HUES64 (cell line): ENCODE measurements around the gene IFNG-AS1.

Experiments used
- H3K27ac ChIP-seq: 2 replicates; pipeline ENCODE4 v1.7.0; 2013; ENCODE audit warnings: low read depth, low read length, inconsistent platforms
- H3K27me3 ChIP-seq: 2 replicates; pipeline ENCODE4 v1.6.1; 2013; ENCODE audit warnings: mild to moderate bottlenecking, low read length; ENCODE audit not compliant: insufficient read depth
- H3K36me3 ChIP-seq: 2 replicates; pipeline ENCODE4 v1.6.1; 2013; ENCODE audit warnings: mild to moderate bottlenecking, low read length; ENCODE audit not compliant: insufficient read depth
- H3K4me1 ChIP-seq: 2 replicates; pipeline ENCODE4 v1.6.1; 2013; ENCODE audit warnings: mild to moderate bottlenecking, low read length, moderate library complexity; ENCODE audit not compliant: insufficient read depth
- H3K4me3 ChIP-seq: 2 replicates; pipeline ENCODE4 v1.5.1; 2013; ENCODE audit warnings: mild to moderate bottlenecking, low read length, moderate library complexity
- H3K9ac ChIP-seq: 2 replicates; pipeline ENCODE4 v1.6.1; 2013; ENCODE audit warnings: mild to moderate bottlenecking, low read depth, low read length
- H3K9me3 ChIP-seq: 2 replicates; pipeline ENCODE4 v1.6.1; 2013; ENCODE audit warnings: low read depth, low read length; ENCODE audit not compliant: insufficient read depth
- WGBS: fragments of 150-250, 120-280 bp; methylation state at CpG from one replicate; pipeline ENCODE4 v1.1.7; 2013; ENCODE audit warnings: missing lambda C conversion rate; 5-methylcytosine and 5-hydroxymethylcytosine counted together

Gene IFNG-AS1

GRCh38 chr12:68013181-68013580 lies 23.9 kb downstream of the IFNG-AS1 start:
- 86% methylated on average over 1 of the region's 1 CpG for WGBS
- no peak overlapping the region for H3K27ac ChIP-seq
- no peaks in the 10 kb centered on the region for H3K27me3 ChIP-seq
- no peak overlapping the region for H3K9ac ChIP-seq
- H3K9me3 ChIP-seq: no peaks in the 10 kb centered on the region
- no peak overlapping the region for H3K4me3 ChIP-seq
- H3K36me3 ChIP-seq: no peaks in the 10 kb centered on the region
- H3K4me1 ChIP-seq: peaks cover 5% of the 10 kb centered on the region; the same call in 1 of the 2 replicates

GRCh38 chr12:68016136-68016535 lies 26.9 kb downstream of the IFNG-AS1 start:
- WGBS: 93% methylated on average over 4 of the region's 4 CpGs
- H3K27ac ChIP-seq: no peak overlapping the region
- H3K36me3 ChIP-seq: no peaks in the 10 kb centered on the region
- peaks cover 5% of the 10 kb centered on the region; the same call in 1 of the 2 replicates for H3K4me1 ChIP-seq
- no peak overlapping the region for H3K9ac ChIP-seq
- no peaks in the 10 kb centered on the region for H3K9me3 ChIP-seq
- no peak overlapping the region for H3K4me3 ChIP-seq
- H3K27me3 ChIP-seq: no peaks in the 10 kb centered on the region

GRCh38 chr12:68018315-68018714 lies 29.1 kb downstream of the IFNG-AS1 start:
- H3K9me3 ChIP-seq: no peaks in the 10 kb centered on the region
- no peak overlapping the region for H3K9ac ChIP-seq
- no peak overlapping the region for H3K27ac ChIP-seq
- H3K36me3 ChIP-seq: no peaks in the 10 kb centered on the region
- no peaks in the 10 kb centered on the region for H3K4me1 ChIP-seq
- no peak overlapping the region for H3K4me3 ChIP-seq
- H3K27me3 ChIP-seq: no peaks in the 10 kb centered on the region

- H3K9me3 ChIP-seq: no peaks in the 10 kb centered on the region
- WGBS: 88% methylated on average over 6 of the region's 6 CpGs
- H3K27ac ChIP-seq: no peak overlapping the region
- no peak overlapping the region for H3K4me3 ChIP-seq
- no peak overlapping the region for H3K9ac ChIP-seq
- no peaks in the 10 kb centered on the region for H3K36me3 ChIP-seq
- H3K4me1 ChIP-seq: no peaks in the 10 kb centered on the region
- no peaks in the 10 kb centered on the region for H3K27me3 ChIP-seq
These were observed 30.8 kb downstream of the IFNG-AS1 start for GRCh38 chr12:68020049-68020448.

- Histone ChIP-seq H3K36me3 (no peaks in the 10 kb centered on the region), H3K9ac (no peak overlapping the region), H3K9me3 (no peaks in the 10 kb centered on the region), H3K4me3 (no peak overlapping the region), H3K27me3 (no peaks in the 10 kb centered on the region), H3K27ac (no peak overlapping the region), H3K4me1 (no peaks in the 10 kb centered on the region)
- 73% methylated on average over 4 of the region's 5 CpGs for WGBS
These were observed 31.5 kb downstream of the IFNG-AS1 start for GRCh38 chr12:68020699-68021098.

- Histone ChIP-seq H3K27ac (no peak overlapping the region), H3K27me3 (no peaks in the 10 kb centered on the region), H3K4me3 (no peak overlapping the region), H3K9me3 (no peaks in the 10 kb centered on the region), H3K36me3 (no peaks in the 10 kb centered on the region), H3K4me1 (no peaks in the 10 kb centered on the region), H3K9ac (no peak overlapping the region)
- 94% methylated on average over 5 of the region's 7 CpGs for WGBS
These were observed 39.4 kb downstream of the IFNG-AS1 start for GRCh38 chr12:68028647-68029046.

- Histone ChIP-seq H3K36me3 (no peaks in the 10 kb centered on the region), H3K9me3 (no peaks in the 10 kb centered on the region), H3K4me3 (no peak overlapping the region), H3K9ac (no peak overlapping the region), H3K4me1 (no peaks in the 10 kb centered on the region), H3K27ac (no peak overlapping the region), H3K27me3 (no peaks in the 10 kb centered on the region)
- WGBS: no CpG with 5 or more reads among the region's 1 CpG
These were observed 41.0 kb downstream of the IFNG-AS1 start for GRCh38 chr12:68030248-68030647.

GRCh38 chr12:68031174-68031573 lies 41.9 kb downstream of the IFNG-AS1 start:
- Histone ChIP-seq H3K4me1 (no peaks in the 10 kb centered on the region), H3K27me3 (no peaks in the 10 kb centered on the region), H3K9me3 (no peaks in the 10 kb centered on the region), H3K9ac (no peak overlapping the region), H3K4me3 (no peak overlapping the region), H3K27ac (no peak overlapping the region), H3K36me3 (no peaks in the 10 kb centered on the region)
- WGBS: 90% methylated on average over 3 of the region's 3 CpGs

- no peak overlapping the region for H3K4me3 ChIP-seq
- H3K27ac ChIP-seq: no peak overlapping the region
- H3K9ac ChIP-seq: no peak overlapping the region
- H3K27me3 ChIP-seq: no peaks in the 10 kb centered on the region
- H3K9me3 ChIP-seq: no peaks in the 10 kb centered on the region
- 83% methylated on average over 9 of the region's 9 CpGs for WGBS
- H3K4me1 ChIP-seq: no peaks in the 10 kb centered on the region
- no peaks in the 10 kb centered on the region for H3K36me3 ChIP-seq
These were observed 42.9 kb downstream of the IFNG-AS1 start for GRCh38 chr12:68031881-68032739.

GRCh38 chr12:68034567-68034966 lies 45.3 kb downstream of the IFNG-AS1 start:
- WGBS: 96% methylated on average over 5 of the region's 5 CpGs
- Histone ChIP-seq H3K9me3 (no peaks in the 10 kb centered on the region), H3K4me3 (no peak overlapping the region), H3K27ac (no peak overlapping the region), H3K9ac (no peak overlapping the region), H3K4me1 (no peaks in the 10 kb centered on the region), H3K36me3 (no peaks in the 10 kb centered on the region), H3K27me3 (no peaks in the 10 kb centered on the region)

GRCh38 chr12:68036642-68037041 lies 47.4 kb downstream of the IFNG-AS1 start:
- no peaks in the 10 kb centered on the region for H3K36me3 ChIP-seq
- no peaks in the 10 kb centered on the region for H3K4me1 ChIP-seq
- no peak overlapping the region for H3K9ac ChIP-seq
- 100% methylated on average over 6 of the region's 7 CpGs for WGBS
- no peaks in the 10 kb centered on the region for H3K9me3 ChIP-seq
- H3K27ac ChIP-seq: no peak overlapping the region
- H3K27me3 ChIP-seq: no peaks in the 10 kb centered on the region
- H3K4me3 ChIP-seq: no peak overlapping the region
